ENCODE results near the gene UBAP2.

DNA sequence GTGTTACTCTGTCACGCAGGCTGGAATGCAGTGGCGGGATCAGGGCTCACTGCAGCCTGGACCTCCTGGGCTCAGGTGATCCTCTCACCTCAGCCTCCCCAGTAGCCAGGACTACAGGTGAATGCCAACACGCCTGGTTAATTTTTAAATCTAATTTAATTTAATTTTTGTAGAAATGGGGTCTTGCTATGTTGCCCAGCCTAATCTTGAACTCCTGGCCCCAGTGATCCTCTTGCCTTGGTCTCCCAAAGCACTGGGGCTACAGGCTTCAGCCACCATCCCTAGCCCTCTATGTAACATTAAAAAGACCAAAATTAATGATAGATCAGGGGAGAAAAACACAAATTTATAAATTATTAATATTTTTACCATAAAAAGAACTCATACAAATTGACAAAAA is 11.3 kb upstream of the UBAP2 start:
- TF ChIP-seq, protein P1, sequence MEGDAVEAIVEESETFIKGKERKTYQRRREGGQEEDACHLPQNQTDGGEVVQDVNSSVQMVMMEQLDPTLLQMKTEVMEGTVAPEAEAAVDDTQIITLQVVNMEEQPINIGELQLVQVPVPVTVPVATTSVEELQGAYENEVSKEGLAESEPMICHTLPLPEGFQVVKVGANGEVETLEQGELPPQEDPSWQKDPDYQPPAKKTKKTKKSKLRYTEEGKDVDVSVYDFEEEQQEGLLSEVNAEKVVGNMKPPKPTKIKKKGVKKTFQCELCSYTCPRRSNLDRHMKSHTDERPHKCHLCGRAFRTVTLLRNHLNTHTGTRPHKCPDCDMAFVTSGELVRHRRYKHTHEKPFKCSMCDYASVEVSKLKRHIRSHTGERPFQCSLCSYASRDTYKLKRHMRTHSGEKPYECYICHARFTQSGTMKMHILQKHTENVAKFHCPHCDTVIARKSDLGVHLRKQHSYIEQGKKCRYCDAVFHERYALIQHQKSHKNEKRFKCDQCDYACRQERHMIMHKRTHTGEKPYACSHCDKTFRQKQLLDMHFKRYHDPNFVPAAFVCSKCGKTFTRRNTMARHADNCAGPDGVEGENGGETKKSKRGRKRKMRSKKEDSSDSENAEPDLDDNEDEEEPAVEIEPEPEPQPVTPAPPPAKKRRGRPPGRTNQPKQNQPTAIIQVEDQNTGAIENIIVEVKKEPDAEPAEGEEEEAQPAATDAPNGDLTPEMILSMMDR (conservative IDR thresholded peaks at IDR 0.05; ENCODE audit: low read depth, low read length), result no peak
- TF ChIP-seq EZH2 (IDR thresholded peaks at IDR 0.05; ENCODE audit: borderline replicate concordance, low read depth, low read length, poor library complexity, severe bottlenecking), result no peak
